Head of caudate nucleus (tissue), 42 donors: ENCODE results near the gene LSM3.

Experiments
- DNase-seq, 42 donors: peaks; one replicate each; pipeline versions ENCODE4 v3.0.0 to v3.0.0-alpha.2; 2020 to 2021; ENCODE audit warnings: mixed read lengths in 7 of 42
- intact Hi-C: fragments of 100-400 bp; cut with DNase I; formaldehyde crosslinking; loops from one replicate; pipeline ENCODE4 v1.15.0; 2022

Gene LSM3

DNA sequence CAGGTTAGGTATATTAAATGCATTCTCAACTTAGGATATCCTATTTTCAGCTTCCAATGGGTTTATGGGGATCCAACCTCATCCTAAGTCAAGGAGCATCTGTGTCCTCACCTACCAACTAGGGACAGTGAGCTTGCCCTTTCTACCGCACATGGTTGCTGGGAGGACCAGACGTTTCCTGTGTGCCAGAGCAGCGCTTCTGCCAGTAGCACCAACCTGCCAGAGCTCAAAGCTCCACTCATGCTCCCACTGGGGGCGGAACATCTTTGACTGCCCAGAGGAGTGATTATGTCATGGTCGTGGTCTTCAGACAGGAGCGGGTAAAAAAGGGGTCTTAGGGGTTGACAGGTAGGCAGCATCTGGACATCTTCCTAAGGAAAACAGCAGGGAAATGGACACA lies 25.0 kb upstream of the LSM3 start:
- intact Hi-C loops: no loop called here
- peak in 1 of 42 donors; percentile 22 for DNase-seq

DNA sequence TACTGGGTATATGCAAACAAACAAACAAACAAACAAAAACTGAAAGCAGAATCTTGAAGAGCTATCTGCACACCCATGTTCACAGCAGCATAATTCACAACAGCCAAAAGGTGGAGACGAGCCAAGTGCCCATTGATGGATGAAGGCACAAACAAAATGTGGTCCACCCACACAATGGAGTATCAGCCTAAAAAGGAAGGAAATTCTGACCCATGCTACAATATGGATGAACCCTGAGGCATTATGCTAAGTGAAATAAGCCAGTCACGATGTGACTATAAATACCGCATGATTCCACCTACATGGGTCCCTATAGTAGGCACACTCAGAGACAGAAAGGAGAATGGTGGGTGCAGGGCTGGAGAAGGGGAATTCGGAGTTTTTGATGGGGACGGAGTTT lies 24.3 kb upstream of the LSM3 start:
- intact Hi-C loops: no loop called here
- DNase-seq: peak in 1 of 42 donors; percentile 16

GRCh38 chr3:14154895-14155440 lies 23.6 kb upstream of the LSM3 start:
- DNase-seq: peak in 1 of 42 donors; percentile 41
- intact Hi-C loops: no loop called here

DNA sequence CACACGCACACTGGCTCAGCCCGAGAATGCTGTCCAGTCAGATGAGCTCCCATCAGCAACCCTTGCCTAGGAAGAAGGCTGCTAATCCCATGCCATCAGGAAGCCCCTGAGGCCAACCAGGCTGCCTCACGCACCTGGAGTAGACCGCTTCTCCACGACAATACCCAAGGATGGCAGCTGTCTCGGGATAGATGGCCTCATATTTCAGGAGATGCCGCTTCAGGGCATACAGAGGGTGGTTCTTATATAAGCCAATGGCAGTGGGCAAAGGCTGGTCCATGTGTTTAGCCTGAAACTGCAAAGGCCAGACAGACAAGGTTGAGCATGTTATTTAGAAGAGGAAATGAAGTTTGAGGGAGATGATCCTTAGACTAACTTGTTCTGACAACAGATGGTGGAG lies 22.4 kb upstream of the LSM3 start:
- no peak for DNase-seq
- intact Hi-C loops: no loop called here

- no peak for DNase-seq
- intact Hi-C loops: no loop called here
Measured at GRCh38 chr3:14156843-14157561, 21.6 kb upstream of the LSM3 start.

DNA sequence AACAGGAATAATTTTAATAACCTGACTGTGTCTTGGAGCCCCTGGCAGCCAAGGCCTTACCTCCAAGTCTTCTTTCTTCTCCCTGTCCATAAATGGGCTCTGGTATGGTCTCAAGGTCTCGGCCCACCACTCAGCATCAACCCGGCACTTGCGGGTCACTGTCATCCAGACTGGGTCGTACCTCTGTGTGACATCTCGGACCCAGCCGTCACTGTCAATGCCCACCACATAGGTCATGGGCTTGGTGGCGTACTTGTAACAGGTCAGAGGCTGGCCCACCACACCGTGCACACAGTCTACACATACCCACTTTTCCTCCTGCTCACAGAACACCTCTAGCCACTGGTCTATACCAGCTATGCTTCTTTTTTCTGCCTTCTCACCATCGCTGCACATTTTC lies 20.7 kb upstream of the LSM3 start:
- intact Hi-C loops: no loop called here
- no peak for DNase-seq

DNA sequence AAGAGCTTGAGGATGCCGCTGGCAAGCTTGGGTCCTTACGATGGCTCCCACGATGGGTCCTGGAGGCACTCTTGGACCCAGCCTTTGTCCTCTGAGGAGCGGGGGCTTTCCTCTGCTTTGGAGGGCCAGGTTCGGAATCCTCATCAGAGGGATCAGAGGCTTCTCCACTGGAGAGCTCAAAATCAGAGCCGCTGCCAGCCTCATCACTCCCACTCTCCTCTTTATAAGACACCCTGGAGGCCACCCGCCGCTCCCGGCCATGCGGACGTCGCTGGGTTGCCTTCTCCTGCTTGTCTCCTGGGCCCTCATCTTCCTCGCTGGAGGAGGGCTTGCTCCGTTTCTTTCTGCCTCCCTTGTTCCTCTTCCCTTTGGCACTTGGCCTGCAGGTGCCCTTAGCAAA lies 20.2 kb upstream of the LSM3 start:
- intact Hi-C loops: no loop called here
- no peak for DNase-seq

- intact Hi-C loops: no loop called here
- DNase-seq: no peak
Measured at GRCh38 chr3:14159426-14159825, 19.2 kb upstream of the LSM3 start.

- intact Hi-C loops: no loop called here
- DNase-seq: no peak
Measured at GRCh38 chr3:14161282-14161681, 17.3 kb upstream of the LSM3 start.

DNA sequence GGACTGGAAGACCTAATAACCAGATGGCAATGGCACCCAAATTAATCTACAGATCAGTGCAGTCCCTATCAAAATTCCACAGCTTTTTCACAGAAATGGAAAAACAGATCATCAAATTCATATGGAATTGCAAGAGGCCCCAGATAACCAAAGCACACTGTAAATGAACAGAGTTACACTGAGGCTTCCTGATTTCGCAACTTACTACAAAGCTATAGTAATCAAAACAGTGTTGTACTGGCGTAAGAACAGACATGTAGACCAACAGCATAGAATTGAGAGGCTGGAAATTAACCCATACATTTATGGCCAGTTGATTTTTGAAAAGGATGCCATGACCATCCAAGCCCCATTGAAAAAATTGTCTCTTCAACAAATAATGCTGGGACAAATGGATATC lies 16.4 kb upstream of the LSM3 start:
- intact Hi-C loops: no loop called here
- no peak for DNase-seq

- intact Hi-C loops: no loop called here
- no peak for DNase-seq
Measured at GRCh38 chr3:14166877-14167603, 11.6 kb upstream of the LSM3 start.

- intact Hi-C loops: no loop called here
- DNase-seq: no peak
Measured at GRCh38 chr3:14169435-14169834, 9.2 kb upstream of the LSM3 start.

- no peak for DNase-seq
- intact Hi-C loops: no loop called here
Measured at GRCh38 chr3:14169871-14170270, 8.7 kb upstream of the LSM3 start.

DNA sequence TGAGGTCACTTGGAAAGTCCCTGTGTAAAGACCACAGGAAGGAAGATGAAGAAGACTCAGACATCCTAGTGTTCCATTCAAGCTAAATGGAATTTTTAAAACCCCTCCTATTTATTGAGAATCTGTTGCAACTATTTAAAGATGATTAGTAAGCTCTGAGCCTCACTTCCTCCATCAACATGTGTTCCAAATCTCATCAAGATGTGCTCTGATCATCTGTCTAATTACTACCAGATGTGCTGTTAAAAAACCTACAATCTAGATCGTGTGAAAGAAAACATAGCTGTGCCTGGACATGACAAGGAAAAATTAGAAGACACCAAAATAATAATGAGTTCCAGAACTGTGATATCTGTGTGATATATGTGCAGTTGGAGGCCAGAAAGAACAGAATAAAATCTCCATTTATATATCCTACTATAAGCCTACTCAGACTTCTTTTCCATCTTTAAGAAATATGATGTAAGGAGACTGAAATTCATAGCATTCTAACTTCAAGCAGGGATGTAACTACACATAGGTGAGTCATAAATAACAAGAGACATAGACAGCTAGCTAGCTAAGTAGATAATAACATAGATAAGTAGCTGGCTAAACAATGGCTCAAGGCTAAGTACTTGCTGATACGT lies 8.0 kb upstream of the LSM3 start:
- intact Hi-C loops: no loop called here
- DNase-seq: no peak

GRCh38 chr3:14172496-14172895 lies 6.1 kb upstream of the LSM3 start:
- intact Hi-C loops: no loop called here

GRCh38 chr3:14174483-14174882 lies 4.1 kb upstream of the LSM3 start:
- intact Hi-C loops: no loop called here
- DNase-seq: no peak

More at GRCh38 chr3:14172496-14172895, 6.1 kb upstream of the LSM3 start:
- no peak for DNase-seq

DNA sequence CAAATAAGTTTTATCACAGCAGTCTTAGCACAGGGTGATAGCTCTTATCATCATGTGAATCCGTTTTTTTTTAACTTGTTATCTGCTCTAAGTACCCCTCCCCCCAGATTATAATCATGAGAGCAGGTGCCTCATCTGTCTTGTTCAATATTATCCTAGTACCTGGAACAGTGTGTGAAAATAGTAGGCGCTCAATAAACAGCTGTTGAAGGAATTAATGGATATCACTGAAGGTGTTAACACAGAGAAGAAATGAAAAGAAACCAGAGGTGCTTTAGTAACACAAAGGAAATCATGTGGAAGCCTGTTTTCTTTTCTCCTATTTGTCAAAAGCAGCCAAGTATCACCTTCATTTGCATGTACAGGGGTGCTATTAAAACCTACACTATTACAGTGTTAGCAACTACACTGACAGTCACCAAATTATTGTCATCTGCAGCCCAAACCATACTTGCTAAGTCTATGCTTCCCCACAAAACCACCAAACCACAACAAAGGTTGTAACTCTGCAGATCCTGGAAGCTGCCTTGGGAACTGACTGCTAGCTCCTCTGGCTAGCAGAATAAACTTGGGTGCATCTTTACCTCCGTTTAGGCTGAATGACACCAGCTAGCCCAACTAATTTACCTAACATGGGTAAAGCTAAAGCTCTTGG lies 3.1 kb upstream of the LSM3 start:
- intact Hi-C loops: no loop called here

DNA sequence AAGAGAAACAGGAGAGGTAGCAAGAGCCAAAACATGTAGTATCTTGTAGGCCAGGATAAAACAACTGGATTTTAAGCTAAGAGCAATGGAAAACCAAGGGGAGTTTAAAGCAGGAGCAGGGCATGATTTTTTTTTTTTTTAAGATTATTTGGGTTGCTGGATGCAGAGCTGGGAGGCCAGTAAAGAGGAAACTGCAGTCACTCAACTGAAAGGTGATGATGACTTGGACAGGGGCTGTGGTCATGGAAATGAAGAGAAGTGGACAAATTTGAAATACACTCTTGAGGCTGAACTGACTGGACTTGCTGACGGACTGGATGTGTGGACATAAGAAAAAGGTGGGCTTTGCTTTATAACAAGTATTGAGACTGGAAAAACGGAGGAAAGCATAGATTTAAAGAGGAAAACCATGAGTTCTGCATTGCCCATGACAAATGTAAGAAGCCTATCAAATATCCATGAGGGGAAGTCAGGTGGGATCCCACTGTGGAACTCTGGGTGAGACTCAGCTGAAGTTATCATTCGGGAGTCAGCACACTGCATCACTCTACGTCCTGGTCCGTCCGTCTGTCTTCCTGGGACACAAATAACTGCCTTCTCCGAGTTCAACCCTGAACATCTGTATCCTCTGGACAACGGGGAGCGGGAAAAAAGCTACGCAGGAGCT lies 904 bp upstream of the LSM3 start:
- peak in 6 of 42 donors; percentile 4 to 38 (median 15) for DNase-seq
- intact Hi-C loops: loop anchor here (2.0 kb wide), 1 partner anchor 51 kb away; no protein-coding TSS in a partner anchor

More for the DNA sequence above, 3.1 kb upstream of the LSM3 start:
- no peak for DNase-seq

DNA sequence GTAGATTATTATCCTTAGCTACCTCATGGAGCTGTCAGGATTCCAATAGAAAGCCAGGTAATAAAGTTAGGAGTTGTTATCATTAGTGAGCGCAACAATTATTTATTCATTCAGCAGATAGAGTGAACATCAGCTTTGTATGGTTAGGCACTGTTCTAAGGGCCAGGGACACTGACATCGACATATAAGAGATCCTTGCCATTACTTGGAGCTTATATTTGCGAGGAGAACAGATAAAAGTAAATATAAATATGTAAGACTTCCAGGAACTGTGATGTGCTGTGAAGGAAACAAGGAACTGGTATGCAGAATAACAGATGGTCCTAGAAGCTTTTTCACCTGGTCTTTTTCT lies 473 bp downstream of the LSM3 start:
- intact Hi-C loops: loop anchor here (2.0 kb wide), 1 partner anchor 52 kb away; no protein-coding TSS in a partner anchor
- DNase-seq: no peak
